SK-N-DZ (cell line): Measurements from ENCODE around the gene MTHFD2L.
A peak's percentile ranks its signal among the peaks of the same experiment; 100 is the strongest.

Experiments
- DNase-seq: peaks from one replicate; pipeline ENCODE4 v3.0.0-alpha.2; 2015; ENCODE audit warnings: low spot score

The MTHFD2L gene

GRCh38 chr4:74297539-74297938 lies 139.6 kb downstream of the MTHFD2L start:
- DNase-seq: no peak

GRCh38 chr4:74304095-74304625 lies 146.2 kb downstream of the MTHFD2L start:
- DNase-seq: no peak

GRCh38 chr4:74305000-74305399 lies 147.1 kb downstream of the MTHFD2L start:
- no peak for DNase-seq

- no peak for DNase-seq
These were observed 149.3 kb downstream of the MTHFD2L start for GRCh38 chr4:74307170-74307569.

GRCh38 chr4:74308215-74308614 lies 150.3 kb downstream of the MTHFD2L start, which contains the start of gene EPGN:
Gene EPGN, plus strand, starts transcription at chr4:74308470. Its CDS starts 64 bp downstream, at chr4:74308534.
- no peak for DNase-seq

GRCh38 chr4:74309223-74309622 lies 151.3 kb downstream of the MTHFD2L start:
- DNase-seq: no peak

GRCh38 chr4:74311696-74312313 lies 153.9 kb downstream of the MTHFD2L start:
- peak; percentile 30 for DNase-seq

- DNase-seq: no peak
These were observed 156.4 kb downstream of the MTHFD2L start for GRCh38 chr4:74314329-74314728.

GRCh38 chr4:74314944-74315343 lies 157.0 kb downstream of the MTHFD2L start:
- DNase-seq: no peak

- no peak for DNase-seq
These were observed 157.5 kb downstream of the MTHFD2L start for GRCh38 chr4:74315376-74315775.

- no peak for DNase-seq
These were observed 158.5 kb downstream of the MTHFD2L start for GRCh38 chr4:74316397-74316796.

- no peak for DNase-seq
These were observed 159.8 kb downstream of the MTHFD2L start for GRCh38 chr4:74317616-74318246.

GRCh38 chr4:74318276-74318675 lies 160.4 kb downstream of the MTHFD2L start:
- no peak for DNase-seq

GRCh38 chr4:74319470-74319869 lies 161.6 kb downstream of the MTHFD2L start:
- DNase-seq: no peak

- DNase-seq: peak; percentile 30
These were observed 162.7 kb downstream of the MTHFD2L start for GRCh38 chr4:74320559-74321118.

- DNase-seq: no peak
These were observed 164.4 kb downstream of the MTHFD2L start for GRCh38 chr4:74322301-74322700.

- no peak for DNase-seq
These were observed 165.7 kb downstream of the MTHFD2L start for GRCh38 chr4:74323663-74324062.

GRCh38 chr4:74324262-74324661 lies 166.3 kb downstream of the MTHFD2L start:
- no peak for DNase-seq

- DNase-seq: no peak
These were observed 168.0 kb downstream of the MTHFD2L start for GRCh38 chr4:74325886-74326285.

- DNase-seq: no peak
These were observed 169.8 kb downstream of the MTHFD2L start for GRCh38 chr4:74327762-74328161.

GRCh38 chr4:74328501-74328900 lies 170.6 kb downstream of the MTHFD2L start:
- DNase-seq: no peak

GRCh38 chr4:74329307-74329706 lies 171.4 kb downstream of the MTHFD2L start:
- no peak for DNase-seq

- no peak for DNase-seq
These were observed 172.4 kb downstream of the MTHFD2L start for GRCh38 chr4:74330295-74330750.
